ENCODE measurements around the gene NEDD8.

The NEDD8 gene

DNA sequence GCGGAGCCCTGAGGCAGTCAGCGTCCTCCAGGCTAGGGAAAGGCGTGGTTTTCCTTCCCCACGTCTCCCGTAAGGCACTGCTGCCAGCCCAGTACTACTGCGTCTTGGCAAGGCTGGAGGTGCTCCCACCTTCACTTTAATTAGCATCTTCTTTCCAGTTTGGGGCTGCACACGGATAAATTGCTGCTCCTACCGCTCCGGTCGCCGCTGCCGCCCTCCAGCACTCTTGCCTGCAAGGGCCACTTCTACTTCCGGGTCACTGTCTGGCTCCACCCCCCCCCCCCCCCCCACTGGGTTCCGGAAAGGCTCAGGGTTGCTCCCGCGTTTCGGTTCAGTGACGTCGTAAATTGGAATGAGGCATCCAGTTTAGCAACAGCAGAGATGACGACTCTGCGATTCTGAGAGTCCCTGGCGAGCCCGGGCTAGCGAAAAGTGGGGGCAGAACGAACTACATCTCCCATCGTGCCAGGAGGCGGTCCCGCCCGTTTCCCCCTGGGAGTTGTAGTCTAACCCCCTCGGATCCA lies at the start of gene NEDD8:
Gene NEDD8, minus strand, starts transcription at position 247 of the 524 bp plus-strand sequence. Its CDS starts 100 bp downstream, at position 147.
- ChIA-PET POLR2A (interaction anchor here (0.6 to 2.3 kb wide), 4 partner anchors 10 to 85 kb away, joined by 3 to 13 read pairs (median 4); partner anchors contain the start of genes CHMP4A, PSME2, RNF31 and TINF2), CTCF (no interaction called here)
- TF ChIP-seq ELF4 (IDR thresholded peaks at IDR 0.05) = peak; percentile 69; the same call in 1 of the 2 replicates
- peak; percentile 75 for TF ChIP-seq SUZ12 (IDR thresholded peaks at IDR 0.05)
- TF ChIP-seq FOXA1 (IDR thresholded peaks at IDR 0.05) = no peak
- peak; percentile 89 for DNase-seq (ENCODE audit: extremely low spot score)

DNA sequence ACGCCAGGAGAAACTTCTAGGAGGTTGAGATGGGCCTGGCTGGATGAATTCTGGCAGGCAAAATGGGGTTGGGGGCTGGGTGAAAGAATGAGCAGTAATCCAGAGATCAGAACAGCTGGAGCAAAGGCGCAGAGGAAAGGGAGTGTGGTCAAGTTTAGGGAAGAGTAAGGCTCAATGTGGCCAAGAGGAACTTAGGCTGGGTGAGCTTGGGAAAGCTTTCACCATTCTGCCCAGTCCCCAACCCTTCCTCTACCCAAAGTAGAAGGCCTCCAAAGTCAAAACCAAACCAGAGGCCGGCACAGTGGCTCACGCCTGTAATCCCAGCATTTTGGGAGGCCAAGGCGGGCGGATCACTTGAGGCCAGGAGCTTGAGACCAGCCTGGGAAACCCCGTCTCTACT lies 49.5 kb upstream of the NEDD8 start:
- ChIA-PET POLR2A (interaction anchor here (1.6 to 5.3 kb wide), 2 partner anchors 10 to 39 kb away, joined by 6 to 39 read pairs; partner anchors contain the start of genes RABGGTA and TINF2), CTCF (interaction anchor here (1.2 kb wide), 1 partner anchor 10 kb away, joined by 5 read pairs; the partner anchor contains the start of gene RABGGTA)

DNA sequence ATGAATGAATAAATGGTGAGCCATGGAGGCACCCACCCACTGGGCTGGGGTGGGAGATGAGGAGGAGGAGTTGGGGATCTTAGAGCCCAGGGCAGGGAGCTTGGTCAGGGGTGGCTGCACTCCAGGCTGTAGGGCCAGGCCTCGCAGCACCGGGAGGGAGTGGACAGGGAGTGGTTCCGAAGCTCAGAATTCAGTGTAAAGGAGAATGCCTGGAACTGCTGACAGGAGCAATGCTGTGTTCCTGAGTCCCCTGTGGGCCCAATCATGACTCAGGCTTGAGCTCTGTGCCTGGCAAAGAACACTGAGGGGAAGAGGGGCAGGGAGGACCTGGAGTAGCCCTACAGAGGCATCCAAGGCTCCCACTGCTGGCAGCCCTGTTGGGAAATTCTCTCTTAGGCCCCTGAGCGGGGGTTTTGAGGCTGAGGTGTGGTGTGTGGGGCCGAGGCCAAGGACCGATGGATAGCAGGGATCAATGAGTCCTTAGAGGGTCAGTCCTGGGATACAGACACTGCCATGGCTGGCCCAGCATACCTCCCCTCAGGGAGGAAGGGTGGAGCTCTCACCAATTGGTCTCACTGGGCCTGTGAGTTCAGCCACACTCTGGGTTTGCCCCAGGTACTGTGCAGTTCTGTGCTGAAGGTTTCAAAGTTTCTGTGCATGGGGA lies 48.8 kb upstream of the NEDD8 start:
- ChIA-PET POLR2A (interaction anchor here (1.6 to 5.3 kb wide), 2 partner anchors 9 to 38 kb away, joined by 6 to 39 read pairs; partner anchors contain the start of genes RABGGTA and TINF2), CTCF (interaction anchor here (0.6 to 1.2 kb wide), 3 partner anchors 9 to 51 kb away, joined by 3 to 5 read pairs (median 4); partner anchors contain the start of gene RABGGTA)
- TF ChIP-seq SUZ12 (IDR thresholded peaks at IDR 0.05) = no peak
- TF ChIP-seq LEF1 (IDR thresholded peaks at IDR 0.05; ENCODE audit: borderline replicate concordance) = no peak
- no peak for DNase-seq (ENCODE audit: extremely low spot score)

More for the DNA sequence above, 49.5 kb upstream of the NEDD8 start:
- no peak for DNase-seq (ENCODE audit: extremely low spot score)
- TF ChIP-seq NFRKB (IDR thresholded peaks at IDR 0.05) = no peak
- TF ChIP-seq TARDBP (IDR thresholded peaks at IDR 0.05) = no peak
- no peak for TF ChIP-seq SUZ12 (IDR thresholded peaks at IDR 0.05)
- no peak for TF ChIP-seq ARNT (IDR thresholded peaks at IDR 0.05)
- TF ChIP-seq HDGF (IDR thresholded peaks at IDR 0.05; ENCODE audit: borderline replicate concordance) = no peak
- no peak for TF ChIP-seq L3MBTL2 (conservative IDR thresholded peaks at IDR 0.05)
- TF ChIP-seq ZNF384 (IDR thresholded peaks at IDR 0.05) = no peak
- no peak for TF ChIP-seq ELF4 (IDR thresholded peaks at IDR 0.05)
- no peak for TF ChIP-seq SP1 (IDR thresholded peaks at IDR 0.05)
- no peak for TF ChIP-seq FOXK2 (IDR thresholded peaks at IDR 0.05)
- TF ChIP-seq CTBP1 (IDR thresholded peaks at IDR 0.05; ENCODE audit: borderline replicate concordance) = no peak
- TF ChIP-seq BHLHE40 (IDR thresholded peaks at IDR 0.05; ENCODE audit: borderline replicate concordance) = no peak
- TF ChIP-seq, protein P1, sequence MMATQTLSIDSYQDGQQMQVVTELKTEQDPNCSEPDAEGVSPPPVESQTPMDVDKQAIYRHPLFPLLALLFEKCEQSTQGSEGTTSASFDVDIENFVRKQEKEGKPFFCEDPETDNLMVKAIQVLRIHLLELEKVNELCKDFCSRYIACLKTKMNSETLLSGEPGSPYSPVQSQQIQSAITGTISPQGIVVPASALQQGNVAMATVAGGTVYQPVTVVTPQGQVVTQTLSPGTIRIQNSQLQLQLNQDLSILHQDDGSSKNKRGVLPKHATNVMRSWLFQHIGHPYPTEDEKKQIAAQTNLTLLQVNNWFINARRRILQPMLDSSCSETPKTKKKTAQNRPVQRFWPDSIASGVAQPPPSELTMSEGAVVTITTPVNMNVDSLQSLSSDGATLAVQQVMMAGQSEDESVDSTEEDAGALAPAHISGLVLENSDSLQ (IDR thresholded peaks at IDR 0.05) = no peak
- TF ChIP-seq FOXA1 (IDR thresholded peaks at IDR 0.05) = no peak
- TF ChIP-seq LEF1 (IDR thresholded peaks at IDR 0.05; ENCODE audit: borderline replicate concordance) = no peak
- no peak for TF ChIP-seq FOXM1 (IDR thresholded peaks at IDR 0.05; ENCODE audit: borderline replicate concordance)

DNA sequence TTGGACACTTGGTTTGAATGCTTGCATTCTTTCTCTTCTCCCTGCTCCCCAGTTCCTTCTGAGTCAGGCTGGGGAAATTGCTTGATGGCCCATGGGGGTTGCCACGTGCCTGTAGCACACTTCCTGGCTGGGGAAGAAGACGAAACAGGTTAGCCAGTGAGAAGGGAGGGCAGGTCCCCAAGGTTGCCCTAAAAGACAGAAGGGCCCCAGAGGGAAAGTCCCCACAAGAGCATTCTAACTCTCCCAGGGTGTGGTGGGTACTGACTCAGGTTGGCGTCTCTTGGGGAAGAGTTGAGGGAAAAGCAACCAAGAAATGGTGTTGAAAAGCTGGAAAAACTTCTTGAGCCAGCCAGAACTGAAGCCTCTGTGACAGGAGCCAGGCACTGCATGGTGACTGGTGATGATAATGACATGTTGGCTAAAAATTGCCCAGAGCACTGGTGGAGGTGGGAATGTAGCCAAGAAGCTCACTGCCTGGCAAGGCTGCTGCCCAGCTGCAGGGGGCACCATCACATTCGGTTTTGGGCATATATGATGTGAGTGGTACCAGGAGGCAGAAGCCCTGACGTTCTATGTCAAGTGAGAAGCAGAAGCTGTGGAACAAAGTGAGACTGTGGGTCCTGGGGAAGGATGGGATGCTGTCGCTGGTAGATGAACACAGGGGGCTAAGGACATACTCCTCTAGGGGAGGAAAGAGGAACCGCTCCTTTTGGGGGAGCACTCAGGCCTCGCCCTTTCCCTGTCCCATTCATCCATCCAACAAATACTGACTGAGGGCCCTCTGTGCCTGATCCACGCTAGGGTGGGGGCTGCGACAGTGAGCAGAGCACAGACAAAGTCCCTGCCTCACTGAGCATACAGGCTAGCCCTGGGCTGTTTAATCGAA lies 47.4 kb upstream of the NEDD8 start:
- no peak for DNase-seq (ENCODE audit: extremely low spot score)
- ChIA-PET CTCF (interaction anchor here (1.1 kb wide), 1 partner anchor 52 kb away, joined by 3 read pairs; no protein-coding TSS in a partner anchor), POLR2A (interaction anchor here (5.3 kb wide), 1 partner anchor 8 kb away, joined by 39 read pairs; the partner anchor contains the start of gene RABGGTA)
- TF ChIP-seq NFRKB (IDR thresholded peaks at IDR 0.05) (no peak), ELF4 (IDR thresholded peaks at IDR 0.05) (no peak), BHLHE40 (IDR thresholded peaks at IDR 0.05; ENCODE audit: borderline replicate concordance) (no peak), FOXA1 (IDR thresholded peaks at IDR 0.05) (no peak), HDGF (IDR thresholded peaks at IDR 0.05; ENCODE audit: borderline replicate concordance) (no peak), FOXK2 (IDR thresholded peaks at IDR 0.05) (no peak), FOXM1 (IDR thresholded peaks at IDR 0.05; ENCODE audit: borderline replicate concordance) (no peak), SP1 (IDR thresholded peaks at IDR 0.05) (no peak), SUZ12 (IDR thresholded peaks at IDR 0.05) (no peak), ARNT (IDR thresholded peaks at IDR 0.05) (no peak), LEF1 (IDR thresholded peaks at IDR 0.05; ENCODE audit: borderline replicate concordance) (no peak), ZNF384 (IDR thresholded peaks at IDR 0.05) (no peak)
- TF ChIP-seq, protein P1 (IDR thresholded peaks at IDR 0.05) = no peak

DNA sequence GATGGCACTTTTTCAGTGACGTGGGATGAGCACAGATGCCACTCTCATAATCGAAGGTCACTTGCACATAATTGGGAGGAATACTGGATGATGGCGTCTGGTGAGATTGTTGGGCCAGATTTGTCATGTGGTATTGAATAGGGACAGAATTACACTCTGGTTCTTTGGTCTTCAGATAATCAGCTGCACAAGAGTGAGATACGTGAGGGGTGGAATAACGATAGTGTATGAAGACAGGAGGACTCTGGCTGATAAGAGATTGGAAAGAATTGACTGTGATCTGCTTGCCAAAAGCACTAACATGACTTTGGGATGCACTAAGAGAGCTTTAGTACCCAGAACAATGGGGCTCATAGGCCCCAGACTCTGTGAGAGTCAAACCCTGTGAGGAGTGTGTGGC lies 46.3 kb upstream of the NEDD8 start:
- ChIA-PET POLR2A (interaction anchor here (0.8 kb wide), 1 partner anchor 36 kb away, joined by 3 read pairs; the partner anchor contains the start of gene TINF2), CTCF (no interaction called here)
- no peak for DNase-seq (ENCODE audit: extremely low spot score)
- no peak for TF ChIP-seq SP1 (IDR thresholded peaks at IDR 0.05)
- TF ChIP-seq ZNF384 (IDR thresholded peaks at IDR 0.05) = no peak
- TF ChIP-seq, protein P1 (IDR thresholded peaks at IDR 0.05) = no peak
- no peak for TF ChIP-seq SUZ12 (IDR thresholded peaks at IDR 0.05)
- TF ChIP-seq L3MBTL2 (conservative IDR thresholded peaks at IDR 0.05) = no peak
- TF ChIP-seq TARDBP (IDR thresholded peaks at IDR 0.05) = no peak
- TF ChIP-seq FOXM1 (IDR thresholded peaks at IDR 0.05; ENCODE audit: borderline replicate concordance) = no peak
- no peak for TF ChIP-seq LEF1 (IDR thresholded peaks at IDR 0.05; ENCODE audit: borderline replicate concordance)
- TF ChIP-seq FOXK2 (IDR thresholded peaks at IDR 0.05) = no peak
- no peak for TF ChIP-seq ELF4 (IDR thresholded peaks at IDR 0.05)
- TF ChIP-seq NFRKB (IDR thresholded peaks at IDR 0.05) = no peak
